ENCODE results near the gene MAPK4.

The MAPK4 gene

DNA sequence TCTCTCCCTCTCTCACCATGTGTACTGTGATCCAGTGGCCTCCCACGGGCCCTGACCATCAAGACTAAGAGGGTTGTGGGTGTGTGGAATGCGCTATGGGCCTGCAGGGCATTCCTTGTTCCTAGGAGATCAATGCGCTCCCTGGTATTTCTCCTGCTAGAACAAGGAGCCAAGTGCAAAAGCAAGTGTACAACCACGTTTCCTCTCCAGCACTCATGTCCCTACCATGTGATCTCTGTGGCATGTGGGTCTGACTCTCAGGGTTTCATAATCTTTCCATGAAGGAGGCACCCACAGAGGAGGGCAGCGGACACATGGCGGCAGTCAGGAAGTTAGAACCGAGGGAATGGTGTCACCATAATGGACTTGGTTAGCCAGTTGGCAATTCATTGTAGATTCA, 91.4 kb downstream of the MAPK4 start:
- no peak for DNase-seq (ENCODE audit: low read depth in 4 of 4, low spot score in 1 of 4)

DNA sequence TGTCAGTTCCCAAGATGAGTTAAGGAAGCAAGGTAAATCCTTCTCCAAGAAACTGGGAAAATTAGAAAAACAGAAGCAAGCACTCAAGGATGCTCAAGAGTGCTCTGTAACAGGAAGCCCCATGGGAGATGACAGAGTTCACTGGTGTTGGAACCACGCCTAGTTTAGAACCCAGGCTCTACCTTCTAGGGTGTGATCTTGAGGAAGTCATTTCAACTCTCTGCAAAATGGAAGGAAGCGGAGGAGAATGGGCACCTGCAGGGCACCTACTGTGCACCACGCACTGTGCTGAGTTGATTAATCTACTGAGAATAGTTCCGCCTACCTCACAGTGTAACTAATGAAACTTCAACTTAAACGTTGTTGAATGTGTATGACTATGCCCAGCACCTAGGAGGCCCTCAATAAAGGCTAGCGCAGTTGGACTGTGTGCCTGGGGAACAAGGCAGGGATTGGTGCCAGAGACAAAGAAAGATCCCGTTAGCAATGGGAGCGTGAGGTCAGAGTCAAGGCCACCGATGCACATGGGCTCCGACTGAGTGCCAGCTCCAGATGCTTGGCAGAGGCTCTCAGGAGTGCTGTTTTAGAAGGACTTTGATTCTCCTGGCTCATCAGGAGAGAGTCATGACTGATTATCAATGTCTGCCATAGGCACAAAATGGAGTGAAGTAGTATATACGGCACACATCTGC, 93.7 kb downstream of the MAPK4 start:
- DNase-seq (ENCODE audit: low read depth in 4 of 4, low spot score in 1 of 4), result no peak

GRCh38 chr18:50654211-50654610, 94.3 kb downstream of the MAPK4 start:
- no peak for DNase-seq (ENCODE audit: low read depth in 4 of 4, low spot score in 1 of 4)

DNA sequence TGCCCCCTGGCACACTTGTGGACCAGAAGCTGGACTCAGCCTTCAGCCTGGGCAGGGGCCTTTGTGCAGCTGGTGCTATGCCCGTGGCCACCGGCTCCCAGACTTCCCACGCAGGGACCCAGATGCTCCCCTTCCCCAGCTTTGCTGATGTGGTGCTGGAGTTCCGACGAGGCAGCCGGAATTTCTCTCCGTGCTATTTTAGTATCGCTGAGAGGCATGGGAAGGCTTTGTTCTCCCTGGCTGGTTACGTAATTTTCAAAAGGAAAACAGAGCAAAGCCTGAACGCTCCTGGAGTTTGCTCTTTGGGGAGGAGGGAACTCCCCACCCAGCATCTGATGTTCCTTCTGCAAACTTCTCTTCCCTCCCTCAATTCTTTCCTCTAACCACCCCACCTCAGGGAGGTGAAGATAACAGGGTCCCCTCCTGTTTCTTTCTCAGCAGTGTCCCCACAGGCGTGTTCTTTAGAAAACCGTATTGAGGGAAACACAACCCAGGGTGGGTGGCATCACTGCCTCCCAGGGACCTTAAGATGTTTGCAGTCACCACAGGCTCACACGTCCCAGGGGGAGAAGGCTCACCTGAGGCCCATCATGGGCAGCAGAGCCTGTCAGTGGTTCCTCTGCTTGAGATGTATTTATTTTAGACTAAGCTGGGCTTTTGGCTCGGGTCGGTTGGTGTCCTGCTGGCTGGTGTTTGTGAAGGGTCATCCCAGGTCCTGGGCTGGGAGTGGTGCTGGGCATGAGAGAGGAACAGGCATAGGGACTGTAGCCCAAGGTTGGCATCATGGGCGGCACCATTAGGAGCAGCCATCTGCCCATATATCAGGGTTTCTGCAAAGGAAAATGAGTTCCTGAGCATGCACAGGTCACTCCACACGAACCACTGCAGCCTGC, 95.0 kb downstream of the MAPK4 start:
- no peak for DNase-seq (ENCODE audit: low read depth in 4 of 4, low spot score in 1 of 4)

DNA sequence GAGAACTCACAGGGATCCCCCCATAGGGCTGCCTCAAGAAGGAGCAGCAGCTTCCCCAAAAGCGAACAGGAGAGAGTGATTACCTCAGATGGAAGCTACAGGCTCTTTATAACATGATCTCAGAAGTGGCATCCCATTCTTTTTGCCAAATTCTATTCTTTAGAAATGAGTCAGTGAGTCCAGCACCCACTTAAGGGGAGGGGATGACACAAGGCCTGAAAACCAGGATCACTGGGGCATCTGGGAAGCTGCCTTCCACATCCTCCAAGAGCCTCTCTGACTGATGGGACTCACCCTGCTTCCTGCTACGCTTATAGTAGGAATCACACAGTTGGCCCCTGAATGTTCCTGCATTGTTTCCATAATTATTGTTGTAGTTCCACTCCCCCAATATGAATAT, 96.5 kb downstream of the MAPK4 start:
- no peak for DNase-seq (ENCODE audit: low read depth in 4 of 4, low spot score in 1 of 4)

DNA sequence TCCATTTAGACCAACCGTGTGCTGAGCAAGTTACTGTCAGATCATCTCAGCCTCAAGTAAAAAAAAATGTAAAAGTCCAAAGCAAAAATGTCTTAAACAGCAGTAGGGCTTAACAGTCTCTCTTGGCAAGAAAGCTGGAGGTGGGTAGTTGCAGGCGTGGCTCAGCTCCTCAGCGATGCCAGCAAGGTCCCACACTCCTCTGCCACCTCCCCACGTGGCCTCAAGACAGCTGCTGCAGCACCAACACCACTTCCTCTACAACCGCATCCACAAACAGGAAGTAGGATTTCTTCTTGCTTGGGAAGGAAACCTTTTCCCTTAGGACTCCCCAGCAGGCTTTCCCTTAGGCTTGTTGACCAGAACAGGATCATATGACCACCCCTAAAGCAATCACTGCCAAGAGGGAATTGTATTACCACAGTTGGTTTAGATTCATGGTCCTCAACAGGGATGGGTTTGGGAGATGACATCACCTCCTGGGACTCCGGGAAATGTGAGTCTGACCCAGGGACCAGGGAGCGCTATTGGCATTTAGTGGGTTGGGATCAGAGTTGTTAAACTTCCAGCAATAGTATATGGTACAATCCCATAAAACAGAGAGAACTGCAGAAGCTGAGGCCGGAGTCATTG, 97.1 kb downstream of the MAPK4 start:
- DNase-seq (ENCODE audit: low read depth in 4 of 4, low spot score in 1 of 4), result no peak

DNA sequence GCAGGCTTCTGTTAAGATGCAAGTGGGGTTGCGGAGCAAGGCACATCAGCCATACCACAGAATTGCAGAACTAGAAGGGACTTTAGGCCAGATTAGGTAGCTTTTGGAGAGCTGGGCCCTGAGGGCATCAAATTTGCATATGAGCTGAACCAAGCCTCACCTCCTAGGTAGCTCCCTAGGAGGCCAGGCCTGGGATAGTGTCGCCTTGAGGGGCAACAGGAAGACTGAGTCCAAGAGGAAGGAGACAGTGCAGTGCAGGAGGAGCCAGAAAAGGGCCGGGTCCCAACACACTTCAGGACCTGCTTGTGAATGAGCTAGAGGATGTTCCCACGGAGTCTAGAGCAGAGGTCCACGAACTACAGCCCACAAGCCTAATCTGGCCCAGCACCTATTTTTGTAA, 98.7 kb downstream of the MAPK4 start:
- no peak for DNase-seq (ENCODE audit: low read depth in 4 of 4, low spot score in 1 of 4)

GRCh38 chr18:50659091-50660003, 99.5 kb downstream of the MAPK4 start:
- DNase-seq (ENCODE audit: low read depth in 4 of 4, low spot score in 1 of 4), result no peak

DNA sequence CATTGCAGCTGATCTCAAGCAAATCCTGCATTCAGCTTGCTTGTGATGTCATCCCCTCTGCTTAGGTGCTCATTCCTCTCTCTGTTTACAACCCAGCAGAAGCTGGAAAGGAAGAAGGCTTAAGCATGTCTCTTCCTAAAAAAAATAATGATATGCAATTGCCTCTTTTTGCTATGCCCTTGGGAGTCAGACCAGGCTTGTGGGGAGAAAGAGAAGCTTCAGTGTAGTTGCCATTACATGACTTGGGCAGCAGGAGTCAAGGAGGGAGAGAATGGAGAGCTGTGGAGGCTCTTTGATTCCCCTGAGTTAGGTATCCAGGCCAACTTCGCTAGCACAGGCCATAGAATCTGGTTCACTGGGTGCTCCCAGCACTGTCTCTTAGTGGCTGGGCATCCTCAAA, 101.1 kb downstream of the MAPK4 start:
- no peak for DNase-seq (ENCODE audit: low read depth in 4 of 4, low spot score in 1 of 4)

DNA sequence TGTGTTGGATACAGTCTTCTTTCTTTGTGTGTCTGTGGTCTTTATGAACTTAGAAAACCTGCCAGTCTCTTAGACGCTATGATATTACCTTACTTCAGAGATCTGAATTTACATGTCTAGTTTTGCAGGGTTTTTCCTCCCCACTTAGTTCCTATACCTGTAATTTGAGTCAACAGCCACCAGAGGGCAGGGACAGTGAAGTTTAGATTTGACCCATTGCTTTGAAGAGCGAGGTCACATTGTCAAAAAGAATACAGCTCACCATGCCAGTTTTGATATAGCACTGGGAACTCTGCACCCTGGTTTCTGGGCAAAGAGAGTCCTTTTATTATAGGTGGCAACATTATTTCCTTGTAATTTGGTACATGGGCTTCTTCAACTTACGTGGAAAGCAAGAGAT, 102.3 kb downstream of the MAPK4 start:
- DNase-seq (ENCODE audit: low read depth in 4 of 4, low spot score in 1 of 4), result no peak

DNA sequence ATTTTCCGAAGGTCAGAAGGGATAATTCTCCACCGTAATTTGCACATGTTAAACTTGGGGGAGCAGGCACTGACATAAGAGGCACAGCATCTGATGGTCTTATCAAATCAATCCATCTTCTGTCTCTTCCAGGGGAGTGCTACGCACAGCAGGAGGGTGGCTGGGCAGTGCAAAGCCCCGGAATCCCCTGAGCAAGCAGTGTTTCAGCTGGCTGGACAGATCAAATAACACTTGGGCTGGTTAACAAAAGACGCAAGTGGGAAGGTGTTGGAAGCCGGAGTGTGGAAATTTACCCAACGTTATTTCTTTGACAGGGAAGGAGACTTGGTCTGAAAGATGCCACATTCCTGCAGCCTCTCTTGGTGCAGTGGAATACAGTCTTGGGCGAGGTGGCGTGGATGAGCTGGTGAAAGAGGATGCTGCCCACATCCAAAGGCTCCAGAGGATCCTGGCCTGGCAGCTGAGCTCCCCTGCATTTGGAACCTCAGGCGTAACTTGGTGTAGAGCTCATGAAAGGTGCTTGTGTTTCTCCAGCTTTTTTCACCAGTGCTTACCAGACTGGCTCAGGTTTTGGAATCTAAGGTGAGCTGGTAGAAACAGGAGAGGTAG, 103.0 kb downstream of the MAPK4 start:
- DNase-seq (ENCODE audit: low read depth in 4 of 4, low spot score in 1 of 4), result no peak

DNA sequence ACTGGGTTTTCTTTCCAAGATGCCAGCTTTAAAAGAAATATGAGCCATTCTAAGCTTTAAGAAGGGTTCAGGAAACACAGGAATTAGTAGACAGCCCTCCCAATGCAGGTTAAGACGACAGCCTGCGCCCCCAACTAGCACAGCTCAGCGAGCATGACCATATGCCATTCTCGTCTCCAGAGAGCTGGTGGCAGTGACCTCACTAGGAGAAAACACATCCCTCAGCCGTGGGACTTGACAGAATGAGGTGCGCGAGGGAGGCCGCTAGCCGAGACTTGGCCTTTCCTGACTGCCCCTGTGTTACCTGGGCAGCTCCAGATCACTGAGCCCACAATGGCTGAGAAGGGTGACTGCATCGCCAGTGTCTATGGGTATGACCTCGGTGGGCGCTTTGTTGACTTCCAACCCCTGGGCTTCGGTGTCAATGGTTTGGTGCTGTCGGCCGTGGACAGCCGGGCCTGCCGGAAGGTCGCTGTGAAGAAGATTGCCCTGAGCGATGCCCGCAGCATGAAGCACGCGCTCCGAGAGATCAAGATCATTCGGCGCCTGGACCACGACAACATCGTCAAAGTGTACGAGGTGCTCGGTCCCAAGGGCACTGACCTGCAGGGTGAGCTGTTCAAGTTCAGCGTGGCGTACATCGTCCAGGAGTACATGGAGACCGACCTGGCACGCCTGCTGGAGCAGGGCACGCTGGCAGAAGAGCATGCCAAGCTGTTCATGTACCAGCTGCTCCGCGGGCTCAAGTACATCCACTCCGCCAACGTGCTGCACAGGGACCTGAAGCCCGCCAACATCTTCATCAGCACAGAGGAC, 103.9 kb downstream of the MAPK4 start:
- DNase-seq (ENCODE audit: low read depth in 4 of 4, low spot score in 1 of 4), result no peak

- no peak for DNase-seq (ENCODE audit: low read depth in 4 of 4, low spot score in 1 of 4)
Observed at GRCh38 chr18:50665015-50665414, 105.1 kb downstream of the MAPK4 start.

DNA sequence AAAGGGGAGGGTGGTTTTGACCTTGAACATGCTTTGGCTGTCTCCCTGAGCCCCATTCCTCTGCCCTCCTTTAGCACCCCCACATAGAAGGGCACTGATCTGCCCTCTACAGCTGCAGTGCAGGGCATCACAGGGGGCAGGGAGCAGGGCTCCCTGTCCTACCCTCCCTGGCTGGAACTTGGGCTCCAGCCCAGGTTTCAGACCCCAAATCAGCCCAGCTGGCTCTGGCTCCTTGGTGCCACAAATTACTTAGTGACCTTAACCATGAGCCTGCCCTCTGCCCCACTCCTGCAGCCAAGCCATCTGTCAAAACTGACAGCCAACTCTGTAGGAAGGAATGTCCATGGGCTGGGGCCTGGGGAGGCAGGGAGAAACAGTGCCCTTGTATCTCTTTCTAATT, 105.6 kb downstream of the MAPK4 start:
- no peak for DNase-seq (ENCODE audit: low read depth in 4 of 4, low spot score in 1 of 4)

DNA sequence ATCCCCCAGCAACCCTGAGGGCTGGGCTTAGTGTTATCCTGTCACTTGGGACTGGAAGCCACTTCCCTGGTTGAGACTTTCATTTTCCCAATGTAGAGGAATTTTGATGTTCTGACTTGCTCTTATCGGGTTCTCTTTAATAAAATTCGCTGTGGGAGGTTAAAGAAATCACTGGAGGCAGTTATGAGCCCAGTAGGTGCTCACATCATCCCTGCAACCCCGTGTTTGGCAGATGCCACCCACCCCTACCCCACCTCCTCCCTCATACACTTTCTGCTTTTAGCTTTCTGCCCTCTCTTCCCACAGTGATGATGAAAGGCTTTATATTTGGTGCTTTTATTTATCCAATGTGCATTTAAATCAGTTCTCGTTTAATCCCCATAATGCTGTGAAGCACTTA, 106.6 kb downstream of the MAPK4 start:
- DNase-seq (ENCODE audit: low read depth in 4 of 4, low spot score in 1 of 4), result no peak

DNA sequence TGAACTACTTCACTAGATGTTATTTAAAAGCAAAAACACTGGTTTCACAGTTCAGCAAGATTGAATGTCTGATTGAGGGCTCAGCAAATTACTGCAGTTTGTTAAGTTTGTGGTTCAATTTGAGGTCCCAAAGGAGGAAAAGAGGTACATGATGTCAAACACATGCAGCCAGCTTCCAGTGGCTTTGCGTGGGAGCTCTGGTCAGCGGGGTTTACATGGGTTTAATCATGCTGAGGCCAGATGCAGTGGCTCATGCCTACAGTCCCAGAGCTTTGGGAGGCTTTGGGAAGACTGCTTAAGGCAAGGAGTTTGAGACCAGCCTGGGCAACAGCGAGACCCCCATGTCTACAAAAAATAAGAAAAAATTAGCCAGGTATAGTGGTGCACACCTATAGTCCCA, 111.5 kb downstream of the MAPK4 start:
- DNase-seq (ENCODE audit: low read depth in 4 of 4, low spot score in 1 of 4), result no peak

- no peak for DNase-seq (ENCODE audit: low read depth in 4 of 4, low spot score in 1 of 4)
Observed at GRCh38 chr18:50674307-50674980, 114.6 kb downstream of the MAPK4 start.

- DNase-seq (ENCODE audit: low read depth in 4 of 4, low spot score in 1 of 4), result no peak
Observed at GRCh38 chr18:50675043-50675442, 115.2 kb downstream of the MAPK4 start.

DNA sequence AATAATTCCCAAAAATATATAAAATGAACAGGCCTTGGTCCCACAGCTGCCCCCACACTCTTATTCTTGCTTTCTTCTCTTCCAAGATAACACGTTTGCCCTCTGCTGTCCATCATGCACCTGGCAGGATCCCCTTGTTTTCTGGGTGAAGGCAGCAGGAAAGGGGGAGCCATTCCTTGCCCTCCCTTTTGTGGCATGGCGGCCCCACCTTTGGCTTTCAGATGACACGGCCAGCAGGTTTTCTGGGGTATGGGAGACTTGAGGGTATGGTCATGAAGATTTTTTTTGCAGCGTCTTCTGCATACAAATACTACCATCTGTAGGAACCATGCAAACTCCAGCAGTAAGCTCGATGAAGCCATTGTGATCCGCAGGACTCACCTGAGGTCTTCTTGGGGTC, 118.8 kb downstream of the MAPK4 start:
- no peak for DNase-seq (ENCODE audit: low read depth in 4 of 4, low spot score in 1 of 4)

All from stimulated activated CD4-positive, alpha-beta T cell treated with anti-CD3 and anti-CD28 coated beads, Interleukin-1b, Interleukin-23, amount 100 ng/mL, for 24 hours (primary cell).